Adrenal gland (tissue), 12 donors: ENCODE data around the gene ARFGEF3. TPM values are rescaled to one million over a fixed set of nuclear protein-coding genes. Genes with fewer than 3 reads are reported as not detected.
A peak's percentile ranks its signal among the peaks of the same experiment; 100 is the strongest.

Source experiments
- DNase-seq, 7 donors: peaks; one replicate each; pipeline ENCODE4 v3.0.0-alpha.2; 2019 to 2020
- H3K27ac ChIP-seq, 5 donors: fragments of 200-600 bp; sonication (generic) in 4 of 5; 1 replicate in 3 of 5; 2 replicates in 2 of 5; pipeline versions ENCODE4 v1.5.1 to v1.8.0; 2016 to 2020; ENCODE audit warnings: mild to moderate bottlenecking in 1 of 5
- H3K27me3 ChIP-seq: fragments of 200-600 bp; 2 replicates; pipeline ENCODE4 v1.8.0; 2021
- H3K36me3 ChIP-seq, 2 donors: fragments of 200-600 bp; replicated peaks in 1 of 2; 1 replicate in 1 of 2; 2 replicates in 1 of 2; pipeline versions ENCODE4 v1.5.1 to v1.8.0; 2018 to 2022
- H3K4me1 ChIP-seq, 2 donors: fragments of 200-600 bp; replicated peaks in 1 of 2; 1 replicate in 1 of 2; 2 replicates in 1 of 2; pipeline versions ENCODE4 v1.5.1 to v1.8.0; 2018 to 2021
- H3K4me3 ChIP-seq, 4 donors: fragments of 200-600 bp; sonication (generic) in 3 of 4; one replicate each; pipeline ENCODE4 v1.5.1; 2016 to 2018
- H3K9me3 ChIP-seq, 3 donors: fragments of 200-600 bp; sonication (generic) in 1 of 3; replicated peaks in 1 of 3; 1 replicate in 2 of 3; 2 replicates in 1 of 3; pipeline versions ENCODE4 v1.5.1 to v1.8.0; 2016 to 2021
- POLR2A ChIP-seq, 2 donors: fragments of 450-650 bp; IDR thresholded peaks; one replicate each; pipeline ENCODE4 v1.6.1; 2017; ENCODE audit warnings: antibody characterized with exemption in 2 of 2, mild to moderate bottlenecking in 2 of 2, moderate library complexity in 1 of 2
- WGBS, 4 donors: extraction: QIAGEN DNeasy Blood & Tissue Kit in 2 of 4; methylation state at CpG; one replicate each; pipeline versions ENCODE4 v1.1.5 to v1.1.7; 2013 to 2017; 5-methylcytosine and 5-hydroxymethylcytosine counted together
- intact Hi-C, 2 donors: fragments of 100-400 bp; cut with DNase I; formaldehyde crosslinking; loops; one replicate each; pipeline versions ENCODE4 v1.14.1 to v1.15.0; 2022 to 2023
- polyA plus RNA-seq, 3 donors: library from polyadenylated mRNA; stranded (reverse); fragments of 200-250 nt in 2 of 3; fragments of 350-450 nt in 1 of 3; fragmentation: Illumina TruSeq in 1 of 3; extraction: RNeasy Lipid Tissue Mini Kit (QIAGEN cat#74804) in 1 of 3; gene quantifications; one replicate each; pipeline ENCODE4 v1.2.3, GENCODE V29; 2013 to 2014
- total RNA-seq, 9 donors: library from RNA; depleted of rRNA in 4 of 9; stranded (reverse); fragments of >200 nt in 4 of 9; fragments of 120-200 nt in 1 of 9; fragmentation: NEBNext Ultra II Directional in 1 of 9; extraction: Animal tissue kit (Norgen Biotek cat#: 25700) in 1 of 9; gene quantifications; one replicate each; pipeline versions ENCODE4 v1.1.0 to v1.2.4, GENCODE V29; 2013 to 2023
- TF ChIP-seq, protein P1 (sequence below), 6 experiments: fragments of 450-650 bp in 4 of 6; fragments of 200-600 bp in 2 of 6; sonication (generic) in 1 of 6; IDR thresholded peaks; 1 replicate in 5 of 6; 2 replicates in 1 of 6; pipeline versions ENCODE4 v1.5.1 to v1.8.0; 2016 to 2021; ENCODE audit warnings: antibody characterized with exemption in 6 of 6, mild to moderate bottlenecking in 2 of 6, moderate library complexity in 1 of 6
- donor health status: healthy with polysubstance abuse.
- donor health status: Bipolar disorder and iron deficiency.
- donor health status: DM: yes; HTN: yes; CAD: no.
- donor health status: DM: no; HTN: no; CAD: no.
- donor health status: DM: no; HTN: no; CAD: no.
- donor health status: DM: yes; HTN: yes; CAD: no.

The ARFGEF3 gene
- total and polyA plus RNA-seq, 12 donors, result 0.06 to 10.9 (median 0.91) TPM; not detected in 1

DNA sequence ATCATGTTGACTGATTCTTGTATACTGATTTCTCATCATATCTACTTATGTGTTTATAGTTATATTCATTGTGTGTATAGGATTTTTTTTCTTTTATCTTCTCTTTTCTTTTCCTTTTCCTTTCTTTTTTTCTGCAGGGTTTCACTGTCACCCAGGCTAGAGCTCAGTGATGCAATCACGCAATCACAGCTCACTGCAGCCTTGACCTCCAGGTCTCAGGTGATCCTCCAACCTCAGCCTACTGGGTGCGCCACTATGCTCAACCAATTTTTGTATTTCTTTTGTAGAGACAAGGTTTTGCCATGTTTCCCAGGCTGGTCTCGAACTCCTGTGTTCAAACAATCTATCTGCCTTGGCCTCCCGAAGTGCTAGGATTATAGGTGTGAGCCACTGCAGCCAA is 58.2 kb downstream of the ARFGEF3 start:
- no peak overlapping the region for H3K27ac ChIP-seq
- no peak for DNase-seq

DNA sequence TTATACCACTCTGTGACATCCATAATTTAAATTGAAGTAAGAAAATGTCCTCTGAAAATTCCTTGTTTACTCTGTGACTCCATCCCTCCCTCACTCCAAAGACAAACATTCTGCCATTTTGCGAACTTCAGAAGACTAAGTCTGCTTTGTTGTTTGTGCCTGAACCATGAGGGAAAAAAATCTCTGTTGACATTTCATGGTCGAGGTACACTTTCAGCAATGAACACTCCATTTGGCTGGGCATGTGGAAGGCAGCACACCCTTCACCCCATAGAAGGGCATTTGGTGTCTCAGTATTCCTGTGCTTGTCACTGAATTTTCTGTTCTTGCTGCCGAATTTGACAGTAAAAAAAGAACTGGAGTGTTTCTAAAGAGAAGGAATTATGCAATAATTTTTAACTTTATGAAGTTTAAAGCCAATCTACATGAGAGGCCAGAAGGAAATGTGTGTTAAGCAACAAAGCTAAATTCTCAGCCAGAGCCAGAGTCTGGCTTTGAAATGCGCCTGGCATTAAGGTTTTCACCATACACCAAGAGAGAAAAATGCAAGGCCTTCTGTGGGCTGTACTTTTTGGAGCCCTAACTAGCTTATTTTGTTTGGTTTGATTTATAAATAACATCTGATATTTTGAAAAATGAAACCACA is 61.3 kb downstream of the ARFGEF3 start:
- Histone ChIP-seq H3K36me3 (no peaks in the 10 kb centered on the region), H3K27ac (no peak overlapping the region), H3K4me3 (no peak overlapping the region), H3K9me3 (no peaks in the 10 kb centered on the region), H3K27me3 (no peaks in the 10 kb centered on the region), H3K4me1 (no peaks in the 10 kb centered on the region)
- intact Hi-C loops, result no loop called here
- 56 to 68% (median 63%) methylated on average over 4 of the region's 4 CpGs for WGBS, 4 donors
- TF ChIP-seq POLR2A (IDR thresholded peaks at IDR 0.05), result no peak
- TF ChIP-seq, protein P1, sequence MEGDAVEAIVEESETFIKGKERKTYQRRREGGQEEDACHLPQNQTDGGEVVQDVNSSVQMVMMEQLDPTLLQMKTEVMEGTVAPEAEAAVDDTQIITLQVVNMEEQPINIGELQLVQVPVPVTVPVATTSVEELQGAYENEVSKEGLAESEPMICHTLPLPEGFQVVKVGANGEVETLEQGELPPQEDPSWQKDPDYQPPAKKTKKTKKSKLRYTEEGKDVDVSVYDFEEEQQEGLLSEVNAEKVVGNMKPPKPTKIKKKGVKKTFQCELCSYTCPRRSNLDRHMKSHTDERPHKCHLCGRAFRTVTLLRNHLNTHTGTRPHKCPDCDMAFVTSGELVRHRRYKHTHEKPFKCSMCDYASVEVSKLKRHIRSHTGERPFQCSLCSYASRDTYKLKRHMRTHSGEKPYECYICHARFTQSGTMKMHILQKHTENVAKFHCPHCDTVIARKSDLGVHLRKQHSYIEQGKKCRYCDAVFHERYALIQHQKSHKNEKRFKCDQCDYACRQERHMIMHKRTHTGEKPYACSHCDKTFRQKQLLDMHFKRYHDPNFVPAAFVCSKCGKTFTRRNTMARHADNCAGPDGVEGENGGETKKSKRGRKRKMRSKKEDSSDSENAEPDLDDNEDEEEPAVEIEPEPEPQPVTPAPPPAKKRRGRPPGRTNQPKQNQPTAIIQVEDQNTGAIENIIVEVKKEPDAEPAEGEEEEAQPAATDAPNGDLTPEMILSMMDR (IDR thresholded peaks at IDR 0.05), result no peak
- DNase-seq, result no peak

More for the DNA sequence above, 58.2 kb downstream of the ARFGEF3 start:
- peaks cover 7% of the 10 kb centered on the region for H3K27me3 ChIP-seq
- no peak for TF ChIP-seq POLR2A (IDR thresholded peaks at IDR 0.05)
- TF ChIP-seq, protein P1 (IDR thresholded peaks at IDR 0.05), result no peak
- WGBS, 4 donors, result 84 to 89% (median 87%) methylated on average over 4 of the region's 4 CpGs
- H3K4me1 ChIP-seq, result no peaks in the 10 kb centered on the region
- no peaks in the 10 kb centered on the region for H3K9me3 ChIP-seq
- H3K36me3 ChIP-seq, result no peaks in the 10 kb centered on the region
- no peak overlapping the region for H3K4me3 ChIP-seq
- intact Hi-C loops, result no loop called here

DNA sequence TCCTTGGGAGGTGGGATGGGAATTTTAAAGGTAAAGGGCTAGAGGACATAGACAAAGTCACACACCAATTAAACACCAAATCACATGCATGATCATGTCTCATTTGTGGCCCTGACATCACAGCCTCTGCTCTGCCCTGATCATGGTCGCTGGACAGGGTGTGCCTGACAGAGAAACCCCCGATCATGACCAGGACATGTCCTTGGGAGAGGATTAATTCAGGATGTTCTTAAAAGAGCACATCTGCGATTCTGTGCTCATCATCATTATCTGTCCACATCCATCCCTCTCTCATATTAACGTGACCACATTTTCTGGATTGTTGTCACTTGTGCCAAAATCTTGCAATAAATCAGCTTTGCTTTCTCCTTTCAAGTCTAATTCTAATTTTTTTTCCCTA is 64.2 kb downstream of the ARFGEF3 start:
- Histone ChIP-seq H3K4me1 (no peaks in the 10 kb centered on the region), H3K36me3 (no peaks in the 10 kb centered on the region), H3K27ac (peak overlapping the region in 1 of 5 donors; percentile 62), H3K9me3 (no peaks in the 10 kb centered on the region), H3K27me3 (no peaks in the 10 kb centered on the region), H3K4me3 (no peak overlapping the region)
- WGBS, 4 donors, result 39 to 47% (median 42%) methylated on average over 4 of the region's 4 CpGs
- DNase-seq, result peak in 1 of 7 donors; percentile 71
- TF ChIP-seq, protein P1 (IDR thresholded peaks at IDR 0.05), result no peak
- no peak for TF ChIP-seq POLR2A (IDR thresholded peaks at IDR 0.05)
- intact Hi-C loops, result no loop called here

DNA sequence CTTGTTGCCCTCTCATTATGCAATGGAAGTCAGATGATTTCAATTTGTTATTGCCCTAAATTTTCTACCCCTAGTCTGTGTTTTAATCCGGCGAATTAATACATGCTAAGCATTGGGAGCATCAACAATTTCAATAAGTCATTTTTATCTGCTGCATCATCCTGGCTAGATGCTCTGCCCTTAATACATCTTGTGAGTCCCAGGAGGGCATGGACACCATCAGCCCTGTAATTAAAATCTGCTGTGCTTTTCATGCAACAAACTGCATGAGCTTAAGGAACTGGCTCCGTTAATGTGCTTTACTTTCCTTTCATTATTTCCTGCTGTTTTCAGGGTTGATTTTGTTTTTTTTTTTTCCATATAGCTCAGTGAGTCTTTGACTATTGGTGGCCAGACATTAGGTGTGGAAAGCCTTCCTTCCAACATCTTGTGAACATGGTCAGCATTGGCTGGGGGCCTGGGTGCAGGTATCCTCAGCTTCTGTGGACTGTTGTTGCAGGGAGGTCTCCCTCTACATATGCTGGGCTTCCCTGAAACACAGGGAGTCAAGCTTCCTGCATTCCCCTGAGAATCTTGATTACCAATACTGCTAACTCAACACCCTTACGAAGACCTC is 65.1 kb downstream of the ARFGEF3 start:
- intact Hi-C loops, result no loop called here

More for the DNA sequence above, 65.1 kb downstream of the ARFGEF3 start:
- Histone ChIP-seq H3K27ac (peak overlapping the region in 1 of 5 donors; percentile 41), H3K36me3 (no peaks in the 10 kb centered on the region), H3K4me3 (no peak overlapping the region), H3K27me3 (no peaks in the 10 kb centered on the region), H3K9me3 (no peaks in the 10 kb centered on the region), H3K4me1 (no peaks in the 10 kb centered on the region)
- DNase-seq, result no peak
- WGBS, 4 donors, result 72 to 87% (median 79%) methylated on average over 4 of the region's 4 CpGs
- TF ChIP-seq, protein P1 (IDR thresholded peaks at IDR 0.05), result no peak
- TF ChIP-seq POLR2A (IDR thresholded peaks at IDR 0.05), result no peak
